22Rv1 (cell line): ENCODE measurements around the gene PRDM16.

ENCODE experiments used
- H3K27ac ChIP-seq: fragments of 450-650 bp; 2 replicates; pipeline ENCODE4 v1.5.1; 2017
- CTCF ChIP-seq: fragments of 450-650 bp; IDR thresholded peaks from 2 replicates; pipeline ENCODE4 v1.5.1; 2017; ENCODE audit warnings: mild to moderate bottlenecking
- ZFX ChIP-seq: fragments of 450-650 bp; IDR thresholded peaks from 2 replicates; pipeline ENCODE4 v1.6.1; 2017; ENCODE audit warnings: antibody characterized with exemption, borderline replicate concordance

The PRDM16 gene

GRCh38 chr1:3153197-3153596, 84.2 kb downstream of the PRDM16 start:
- TF ChIP-seq ZFX (no peak), CTCF (no peak)
- H3K27ac ChIP-seq: no peak overlapping the region

GRCh38 chr1:3153902-3154795, 85.1 kb downstream of the PRDM16 start:
- TF ChIP-seq ZFX (no peak), CTCF (no peak)
- H3K27ac ChIP-seq: no peak overlapping the region

- no peak overlapping the region for H3K27ac ChIP-seq
- no peak for TF ChIP-seq CTCF
- no peak for TF ChIP-seq ZFX
These were observed 86.3 kb downstream of the PRDM16 start for GRCh38 chr1:3155056-3155925.

GRCh38 chr1:3155926-3156220, 86.9 kb downstream of the PRDM16 start:
- TF ChIP-seq ZFX: no peak
- no peak for TF ChIP-seq CTCF
- H3K27ac ChIP-seq: no peak overlapping the region

- no peak for TF ChIP-seq ZFX
- TF ChIP-seq CTCF: no peak
- no peak overlapping the region for H3K27ac ChIP-seq
These were observed 87.9 kb downstream of the PRDM16 start for GRCh38 chr1:3156936-3157335.

- TF ChIP-seq ZFX: no peak
- no peak for TF ChIP-seq CTCF
- no peak overlapping the region for H3K27ac ChIP-seq
These were observed 89.3 kb downstream of the PRDM16 start for GRCh38 chr1:3158347-3158746.

GRCh38 chr1:3159121-3159520, 90.1 kb downstream of the PRDM16 start:
- TF ChIP-seq ZFX (no peak), CTCF (no peak)

More at GRCh38 chr1:3159121-3159520, 90.1 kb downstream of the PRDM16 start:
- H3K27ac ChIP-seq: no peak overlapping the region
